AG04450 (cell line): ENCODE results near the gene SERINC1. TPM values are rescaled to one million over a fixed set of nuclear protein-coding genes. Genes with fewer than 3 reads are reported as not detected.
"Not testable (repeated sequence)": the region's sequence is repeated elsewhere in the genome, so short reads cannot be mapped to it uniquely, and the experiment has no call there.

ENCODE experiments used
- CTCF ChIA-PET: fragments of 300-600, 350-600 bp; formaldehyde crosslinking; extraction: SDS; loops from one replicate; lab custom pipeline; 2022; ENCODE audit warnings: antibody characterized with exemption, inconsistent platforms; lab: Charles Lee
- POLR2A ChIA-PET: fragments of 350-600 bp; formaldehyde crosslinking; extraction: SDS; loops from one replicate; lab custom pipeline; 2021; ENCODE audit warnings: antibody characterized with exemption, inconsistent platforms; lab: Yijun Ruan, JAX
- DNase-seq: peaks from one replicate; pipeline ENCODE4 v3.0.0-alpha.2; 2011; ENCODE audit warnings: low read depth, low spot score
- H3K27ac ChIP-seq: one replicate; pipeline ENCODE4 v1.5.1; 2012; ENCODE audit warnings: low read depth, low read length, control low read depth
- H3K27me3 ChIP-seq: one replicate; pipeline ENCODE4 v1.6.0; 2012; ENCODE audit warnings: low read length; ENCODE audit not compliant: control insufficient read depth, insufficient read depth
- H3K4me3 ChIP-seq: 2 replicates; pipeline ENCODE4 v1.5.1; 2011; ENCODE audit warnings: mild to moderate bottlenecking, low read depth, low read length, control low read depth
- H3K9me3 ChIP-seq: 2 replicates; pipeline ENCODE4 v1.5.1; 2012; ENCODE audit warnings: low read length; ENCODE audit not compliant: control insufficient read depth, insufficient read depth
- polyA plus RNA-seq: library from polyadenylated mRNA; depleted of rRNA; stranded (reverse); fragments of >200 nt; gene quantifications from 2 replicates; pipeline ENCODE4 v1.2.3, GENCODE V29; 2011
- TF ChIP-seq, protein P1 (sequence below): IDR thresholded peaks from 2 replicates; pipeline ENCODE4 v1.5.1; 2011; ENCODE audit warnings: low read depth, low read length, control low read depth, inconsistent platforms

The SERINC1 gene
- polyA plus RNA-seq, 1 experiment = 186 TPM

GRCh38 chr6:122458087-122458486 lies 13.5 kb downstream of the SERINC1 start:
- no peak overlapping the region for H3K27ac ChIP-seq
- TF ChIP-seq, protein P1, sequence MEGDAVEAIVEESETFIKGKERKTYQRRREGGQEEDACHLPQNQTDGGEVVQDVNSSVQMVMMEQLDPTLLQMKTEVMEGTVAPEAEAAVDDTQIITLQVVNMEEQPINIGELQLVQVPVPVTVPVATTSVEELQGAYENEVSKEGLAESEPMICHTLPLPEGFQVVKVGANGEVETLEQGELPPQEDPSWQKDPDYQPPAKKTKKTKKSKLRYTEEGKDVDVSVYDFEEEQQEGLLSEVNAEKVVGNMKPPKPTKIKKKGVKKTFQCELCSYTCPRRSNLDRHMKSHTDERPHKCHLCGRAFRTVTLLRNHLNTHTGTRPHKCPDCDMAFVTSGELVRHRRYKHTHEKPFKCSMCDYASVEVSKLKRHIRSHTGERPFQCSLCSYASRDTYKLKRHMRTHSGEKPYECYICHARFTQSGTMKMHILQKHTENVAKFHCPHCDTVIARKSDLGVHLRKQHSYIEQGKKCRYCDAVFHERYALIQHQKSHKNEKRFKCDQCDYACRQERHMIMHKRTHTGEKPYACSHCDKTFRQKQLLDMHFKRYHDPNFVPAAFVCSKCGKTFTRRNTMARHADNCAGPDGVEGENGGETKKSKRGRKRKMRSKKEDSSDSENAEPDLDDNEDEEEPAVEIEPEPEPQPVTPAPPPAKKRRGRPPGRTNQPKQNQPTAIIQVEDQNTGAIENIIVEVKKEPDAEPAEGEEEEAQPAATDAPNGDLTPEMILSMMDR = no peak
- H3K4me3 ChIP-seq = no peak overlapping the region
- ChIA-PET POLR2A (no interaction called here), CTCF (no interaction called here)
- no peaks in the 10 kb centered on the region for H3K9me3 ChIP-seq
- DNase-seq = no peak
- H3K27me3 ChIP-seq = no peaks in the 10 kb centered on the region

DNA sequence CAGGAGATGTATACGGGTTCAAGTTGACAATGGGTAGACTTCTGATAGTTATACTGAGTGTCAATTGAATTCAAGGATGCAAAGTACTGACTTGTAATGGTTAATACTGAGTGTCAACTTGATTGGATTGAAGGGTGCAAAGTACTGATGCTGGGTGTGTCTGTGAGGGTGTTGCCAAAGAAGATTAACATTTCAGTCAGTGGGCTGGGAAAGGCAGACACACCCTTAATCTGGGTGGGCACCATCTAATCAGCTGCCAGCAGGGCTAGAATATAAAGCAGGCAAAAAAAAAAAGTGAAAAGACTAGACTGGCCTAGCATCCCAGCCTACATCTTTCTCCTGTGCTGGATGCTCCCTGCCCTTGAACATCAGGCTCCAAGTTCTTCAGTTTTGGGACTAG lies 16.5 kb downstream of the SERINC1 start:
- DNase-seq, H3K9me3 ChIP-seq, H3K27me3 ChIP-seq, H3K4me3 ChIP-seq, CTCF ChIA-PET, H3K27ac ChIP-seq, POLR2A ChIA-PET: not testable (repeated sequence)

- Histone ChIP-seq H3K4me3 (no peak overlapping the region), H3K27ac (no peak overlapping the region), H3K9me3 (no peaks in the 10 kb centered on the region), H3K27me3 (no peaks in the 10 kb centered on the region)
- CTCF ChIA-PET = interaction anchor here (1.2 kb wide), 1 partner anchor 37 kb away, joined by 5 read pairs; no protein-coding TSS in a partner anchor
- TF ChIP-seq, protein P1 = no peak
- no peak for DNase-seq
- POLR2A ChIA-PET = no interaction called here
Observed at GRCh38 chr6:122454673-122455072, 16.9 kb downstream of the SERINC1 start.

- TF ChIP-seq, protein P1 = no peak
- Histone ChIP-seq H3K27ac (no peak overlapping the region), H3K9me3 (no peaks in the 10 kb centered on the region), H3K27me3 (no peaks in the 10 kb centered on the region), H3K4me3 (no peak overlapping the region)
- POLR2A ChIA-PET = no interaction called here
- no peak for DNase-seq
- CTCF ChIA-PET = interaction anchor here (1.7 kb wide), 1 partner anchor 39 kb away, joined by 4 read pairs; no protein-coding TSS in a partner anchor
Observed at GRCh38 chr6:122452509-122452908, 19.1 kb downstream of the SERINC1 start.

DNA sequence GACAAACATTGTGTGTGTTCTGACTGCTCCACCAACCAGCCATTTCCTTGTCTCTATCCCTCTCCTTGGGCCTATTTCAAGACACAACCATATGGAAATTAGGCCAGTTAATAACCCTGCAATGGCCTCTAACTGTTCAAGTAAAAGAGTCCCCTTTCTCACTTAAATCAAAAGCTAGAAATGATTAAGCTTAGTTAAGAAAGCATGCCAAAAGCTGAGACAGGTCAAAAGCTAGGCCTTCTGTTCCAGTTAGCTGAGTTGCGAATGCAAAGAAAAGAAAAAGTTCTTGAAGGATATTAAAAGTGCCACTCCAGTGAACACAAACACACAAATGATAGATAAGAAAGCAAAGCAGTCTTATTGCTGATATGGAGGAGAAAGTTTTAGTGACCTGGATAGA lies 22.5 kb downstream of the SERINC1 start:
- Histone ChIP-seq H3K27me3 (no peaks in the 10 kb centered on the region), H3K27ac (no peak overlapping the region), H3K4me3 (no peak overlapping the region), H3K9me3 (no peaks in the 10 kb centered on the region)
- no peak for DNase-seq
- CTCF ChIA-PET = interaction anchor here (2.2 kb wide), 1 partner anchor 42 kb away, joined by 7 read pairs; no protein-coding TSS in a partner anchor
- TF ChIP-seq, protein P1 = no peak
- POLR2A ChIA-PET = no interaction called here
